ENCODE measurements around the gene HSH2D.
"Not testable (repeated sequence)": the region's sequence is repeated elsewhere in the genome, so short reads cannot be mapped to it uniquely, and the experiment has no call there.

HSH2D gene

DNA sequence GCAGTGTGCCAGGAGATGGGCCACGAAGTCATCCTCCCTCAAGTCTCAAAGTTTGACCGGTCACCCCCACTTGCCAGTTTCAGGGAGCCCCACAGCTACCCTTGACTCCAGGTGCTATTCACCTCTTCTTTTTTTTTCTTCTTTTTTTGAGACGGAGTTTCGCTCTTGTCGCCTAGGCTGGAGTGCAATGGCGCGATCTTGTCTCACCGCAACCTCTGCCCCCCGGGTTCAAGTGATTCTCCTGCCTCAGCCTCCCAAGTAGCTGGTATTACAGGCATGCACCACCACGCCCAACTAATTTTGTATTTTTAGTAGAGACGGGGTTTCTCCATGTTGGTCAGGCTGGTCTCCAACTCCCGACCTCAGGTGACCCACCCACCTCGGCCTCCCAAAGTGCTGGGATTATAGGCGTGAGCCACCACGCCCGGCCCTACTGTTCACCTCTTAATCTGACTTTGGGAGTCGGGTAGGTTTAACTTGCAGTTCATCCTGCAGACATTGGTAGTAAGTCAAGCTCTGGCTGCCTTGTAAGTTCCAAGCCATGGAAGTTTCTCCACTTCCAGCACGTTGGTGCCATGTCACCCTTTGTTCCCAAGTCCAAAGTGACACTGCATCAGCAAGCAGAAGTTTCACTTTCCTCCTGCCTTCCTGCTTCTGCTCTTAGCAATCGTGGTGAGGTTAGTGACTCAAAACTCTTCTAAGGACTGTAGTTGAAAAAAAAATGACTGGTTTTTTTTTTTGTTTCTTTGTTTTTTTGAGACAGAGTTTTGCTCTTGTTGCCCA lies 24.2 kb upstream of the HSH2D start:
- not testable (repeated sequence) for DNase-seq (ENCODE audit: low read depth in 2 of 2)

DNA sequence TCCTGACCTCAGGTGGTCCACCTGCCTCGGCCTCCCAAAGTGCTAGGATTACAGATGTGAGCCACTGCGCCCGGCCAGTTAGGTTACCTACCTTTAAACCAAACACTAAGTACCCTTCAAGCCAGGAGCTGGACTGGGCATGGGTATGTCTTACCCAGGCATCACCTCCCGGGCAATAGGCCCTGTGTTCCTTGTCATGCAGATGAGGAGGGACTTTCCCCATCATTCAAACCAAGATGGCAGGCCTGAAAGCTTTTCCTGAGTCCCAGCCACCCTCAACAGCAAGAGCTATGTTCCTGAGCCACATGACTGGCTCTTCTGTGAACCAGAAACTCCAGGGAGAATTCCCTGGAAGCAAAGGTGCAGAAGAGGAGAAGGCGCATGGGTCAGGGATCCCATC lies 22.3 kb upstream of the HSH2D start:
- no peak for DNase-seq (ENCODE audit: low read depth in 2 of 2)

DNA sequence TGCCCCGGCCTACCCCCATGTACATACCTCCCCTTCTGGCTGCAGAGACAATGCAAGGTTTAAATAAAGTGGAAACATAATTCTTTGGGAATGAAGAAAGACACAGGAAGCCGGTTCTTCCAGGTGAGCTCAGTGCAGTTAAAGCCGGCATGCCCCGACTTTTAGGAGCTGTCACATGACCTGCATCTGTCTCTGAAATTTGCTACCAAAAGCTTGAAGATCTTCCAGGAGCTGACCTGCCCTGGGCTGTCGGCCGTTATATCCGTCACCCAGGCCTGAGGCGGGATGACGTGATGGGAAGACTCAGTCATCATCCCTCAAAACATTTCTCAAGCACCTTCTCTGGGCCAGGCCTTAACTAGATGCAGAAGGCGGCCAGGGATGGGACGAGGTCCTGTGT lies 21.5 kb upstream of the HSH2D start:
- no peak for DNase-seq (ENCODE audit: low read depth in 2 of 2)

DNA sequence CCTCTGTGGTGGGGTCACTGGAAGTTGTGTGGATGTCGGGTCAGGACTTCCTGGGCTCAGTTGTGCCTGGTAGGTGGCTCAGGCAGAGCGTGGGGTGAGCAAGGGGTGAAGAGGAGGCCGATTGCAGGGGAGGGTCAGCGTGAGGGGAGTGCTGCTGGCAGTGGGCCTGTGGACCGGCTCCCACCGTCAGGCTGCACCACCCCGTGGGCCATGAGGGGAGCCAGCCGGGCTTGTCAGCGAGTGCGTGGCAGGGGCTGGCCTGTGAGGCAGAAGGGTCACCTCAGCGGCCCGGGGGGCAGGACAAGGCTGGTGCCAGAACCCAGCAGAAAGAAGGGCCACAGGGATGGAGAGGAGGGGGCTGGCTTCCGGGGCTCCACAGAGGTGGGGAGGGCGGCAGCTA lies 18.5 kb upstream of the HSH2D start:
- no peak for DNase-seq (ENCODE audit: low read depth in 2 of 2)

DNA sequence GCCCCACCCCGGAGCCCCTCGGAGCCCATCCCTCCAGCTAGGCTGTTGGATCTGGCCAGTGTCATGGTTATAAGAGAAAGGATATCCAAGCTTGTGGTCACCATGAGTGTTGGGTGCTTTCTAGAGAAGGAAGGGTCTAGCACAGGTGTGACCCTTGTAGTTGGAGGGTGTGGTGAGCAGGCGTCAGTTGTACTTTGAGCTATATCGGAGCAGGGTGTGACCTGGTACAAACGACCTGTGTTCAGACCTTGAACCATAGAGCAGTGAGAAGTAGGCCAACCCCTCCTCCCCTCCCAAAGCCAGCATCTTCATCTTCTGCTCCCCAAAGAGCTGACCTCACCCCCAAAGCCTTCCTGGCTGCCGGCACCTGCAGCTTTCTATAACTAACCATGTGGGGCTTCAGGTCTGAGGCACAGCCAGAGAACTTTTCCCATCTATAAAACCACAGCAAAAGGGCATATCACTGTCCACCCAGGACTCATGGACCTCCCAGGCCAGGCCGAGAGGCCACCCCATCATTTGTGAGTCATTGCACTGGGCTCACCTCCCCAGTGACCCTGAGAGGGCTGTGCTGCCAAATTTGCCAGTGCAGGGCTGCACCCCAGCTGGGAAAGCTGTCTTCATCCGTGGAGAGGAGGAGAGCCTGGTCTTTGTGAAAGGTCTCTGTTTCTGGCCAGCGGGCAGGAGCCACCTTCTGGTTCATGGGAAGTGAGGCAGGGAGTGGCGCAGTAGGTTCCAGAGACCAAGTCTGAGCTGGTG lies 17.6 kb upstream of the HSH2D start:
- no peak for DNase-seq (ENCODE audit: low read depth in 2 of 2)

DNA sequence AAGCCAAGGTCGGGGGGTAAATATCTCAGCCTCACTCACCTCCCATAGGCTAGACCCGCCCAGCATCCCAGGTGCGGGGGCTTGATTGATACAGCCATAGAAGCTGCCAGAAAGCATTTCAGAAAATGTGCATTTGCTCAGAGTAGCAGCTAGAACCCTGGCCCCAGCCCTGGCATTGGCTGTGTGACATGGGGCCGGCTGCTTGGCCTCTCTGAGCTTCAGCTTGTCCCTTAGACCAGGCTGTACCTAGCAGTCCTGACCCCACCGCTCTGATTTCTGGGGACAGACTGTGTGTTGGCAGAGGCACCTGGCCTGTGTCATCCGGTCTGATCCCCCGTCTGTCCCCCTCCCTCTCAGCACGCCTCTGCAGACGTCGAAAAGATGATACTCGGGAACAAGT lies 16.4 kb upstream of the HSH2D start:
- no peak for DNase-seq (ENCODE audit: low read depth in 2 of 2)

DNA sequence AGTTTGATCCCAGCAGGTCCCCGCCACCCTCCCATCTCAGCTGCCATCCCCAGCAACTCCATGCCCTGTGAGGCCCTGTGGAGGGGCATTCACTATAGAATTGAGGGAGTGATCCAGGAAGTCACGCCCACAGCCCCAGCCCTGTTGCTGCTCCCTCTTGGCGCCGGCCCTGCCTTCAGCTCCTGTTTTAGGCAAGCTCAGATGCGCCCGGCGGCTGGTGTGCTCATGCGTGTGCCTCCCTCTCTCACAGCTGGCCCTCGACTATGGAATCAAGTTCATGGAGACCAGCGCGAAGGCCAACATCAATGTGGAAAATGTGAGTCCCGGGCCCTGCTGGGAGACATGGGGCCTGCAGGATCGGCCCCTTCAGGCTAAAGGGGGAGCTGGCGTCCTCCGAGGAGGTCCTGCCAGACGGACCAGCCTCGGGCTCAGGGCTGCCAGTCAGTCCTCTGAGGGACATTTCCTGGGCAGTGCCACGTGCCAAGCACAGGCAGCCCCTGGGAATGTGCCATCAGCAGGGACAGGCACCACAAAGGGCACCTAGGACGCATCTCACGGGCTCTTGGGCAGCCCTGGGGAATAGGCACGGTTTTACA lies 15.6 kb upstream of the HSH2D start:
- no peak for DNase-seq (ENCODE audit: low read depth in 2 of 2)

DNA sequence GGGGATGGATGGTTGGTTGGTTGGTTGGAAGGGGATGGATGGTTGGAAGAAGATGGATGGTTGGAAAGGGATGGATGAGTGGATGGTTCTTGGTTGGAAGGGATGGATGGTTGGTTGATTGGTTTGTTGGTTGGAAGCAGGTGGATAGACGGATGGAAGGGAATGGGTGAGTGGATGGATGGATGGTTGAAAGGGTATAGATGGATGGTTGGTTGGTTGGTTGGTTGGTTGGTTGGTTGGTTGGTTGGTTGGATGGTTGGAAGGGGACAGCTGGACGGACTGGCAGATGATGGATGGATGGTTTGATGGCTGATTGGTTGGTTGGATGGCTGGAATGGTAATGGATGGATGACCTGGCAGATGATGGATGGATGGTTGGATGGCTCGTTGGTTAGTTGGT lies 11.8 kb upstream of the HSH2D start:
- no peak for DNase-seq (ENCODE audit: low read depth in 2 of 2)

DNA sequence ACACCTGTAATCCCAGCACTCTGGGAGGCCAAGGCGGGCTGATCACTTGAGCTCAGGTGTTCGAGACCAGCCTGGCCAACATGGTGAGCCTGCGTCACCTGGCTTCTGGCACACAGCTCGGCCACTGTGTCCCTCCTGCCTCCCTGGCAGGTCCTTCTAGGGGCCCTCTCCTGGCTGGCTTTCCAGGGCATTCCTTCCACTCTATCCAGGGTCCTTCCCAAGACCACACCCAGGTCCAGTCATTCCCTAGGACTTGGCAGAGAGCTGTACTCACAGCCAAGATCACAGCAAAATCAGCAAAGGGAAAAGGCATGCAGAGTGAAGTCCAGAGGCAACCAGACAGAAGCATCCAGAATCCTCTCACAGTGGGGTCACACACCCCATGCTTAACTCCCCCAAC lies 9.7 kb upstream of the HSH2D start:
- DNase-seq (ENCODE audit: low read depth in 2 of 2), result no peak

DNA sequence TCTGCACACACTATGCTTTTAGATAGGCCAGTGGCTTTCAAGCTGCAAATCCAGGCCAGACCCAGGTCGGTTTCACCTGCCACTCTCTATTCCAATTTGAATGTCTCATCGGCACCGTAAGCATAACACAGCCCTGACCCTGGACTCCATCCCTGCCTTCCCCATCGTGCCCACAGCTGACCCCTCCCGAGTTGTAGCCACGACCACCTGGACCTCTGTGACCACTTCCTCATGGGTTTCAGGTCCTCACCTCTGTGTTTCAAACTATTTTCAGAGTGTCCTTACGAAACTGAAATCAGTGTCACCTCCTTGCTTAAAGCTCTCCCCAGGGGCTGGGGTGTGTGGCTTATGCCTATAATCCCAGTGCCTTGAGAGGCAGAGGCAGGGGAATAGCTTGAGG lies 9.0 kb upstream of the HSH2D start:
- DNase-seq (ENCODE audit: low read depth in 2 of 2), result no peak

DNA sequence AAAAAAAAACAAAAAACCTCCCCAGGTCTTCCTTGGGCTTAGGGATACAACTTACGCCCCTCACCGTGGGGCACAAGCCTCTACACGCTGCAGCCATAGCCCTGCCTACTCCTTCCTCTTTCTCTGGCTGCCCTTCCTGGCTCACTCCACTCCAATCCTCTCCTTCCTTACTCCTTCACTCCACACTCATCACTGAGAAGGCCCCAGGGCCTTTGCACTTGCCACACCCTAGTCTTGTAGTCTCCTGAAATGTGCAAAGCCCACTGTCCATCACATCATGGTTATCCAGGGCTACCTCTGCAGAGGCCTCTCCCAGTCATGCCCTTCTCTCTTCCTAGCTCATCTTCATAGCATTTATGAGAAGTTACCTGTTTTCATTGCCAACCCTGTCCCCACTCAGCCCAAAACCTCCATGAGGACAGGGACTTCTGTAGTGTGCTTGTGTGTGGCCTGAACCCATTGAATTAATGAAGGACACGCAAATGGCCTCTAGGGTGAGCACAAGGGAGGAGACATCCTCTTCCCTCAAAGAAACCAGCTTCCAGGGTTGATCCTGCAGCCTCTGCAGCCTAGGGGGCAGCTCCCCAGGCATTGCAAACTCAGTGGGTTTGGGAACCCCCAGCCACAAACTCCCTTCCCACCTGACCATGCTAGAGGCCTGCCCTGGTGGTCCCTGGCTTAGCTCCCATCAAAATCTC lies 7.9 kb upstream of the HSH2D start:
- DNase-seq (ENCODE audit: low read depth in 2 of 2), result no peak

DNA sequence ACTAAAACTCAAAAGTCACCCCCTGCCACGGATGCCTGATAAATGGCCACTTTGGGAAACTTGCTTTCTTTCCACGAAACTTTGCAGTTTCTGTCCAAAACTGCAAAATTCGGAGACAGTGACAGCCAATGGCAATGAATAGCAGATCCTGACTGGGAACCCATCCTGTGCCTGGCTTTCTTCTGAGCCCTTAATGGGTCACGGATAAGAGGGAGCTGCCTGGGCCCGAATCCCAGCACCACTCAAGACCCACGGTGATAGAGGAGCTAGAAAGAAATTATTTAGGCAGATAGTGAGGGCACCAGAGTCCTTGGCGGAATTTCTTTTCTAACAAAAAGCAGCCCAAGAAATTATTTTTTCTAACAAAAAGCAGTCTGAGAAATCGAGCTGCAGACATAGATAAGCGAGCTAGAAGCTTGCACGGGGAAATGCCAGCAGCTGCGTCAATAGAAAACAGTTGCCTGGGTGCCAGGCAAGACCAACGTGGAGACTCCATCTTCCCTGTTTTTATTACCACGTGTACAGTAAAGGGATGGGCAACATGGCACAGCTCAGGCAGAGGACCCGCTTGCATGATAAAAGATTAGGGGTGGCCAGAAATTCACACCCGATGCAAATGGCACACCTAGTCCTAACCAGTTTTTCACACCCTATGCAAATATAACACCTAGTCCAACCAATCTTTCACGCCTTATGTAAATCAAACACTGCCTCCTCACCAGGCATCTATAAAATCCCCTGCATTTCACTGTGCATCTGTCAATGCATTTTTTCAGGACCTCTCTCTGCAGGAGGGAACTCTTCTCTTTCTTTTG lies 7.1 kb upstream of the HSH2D start:
- no peak for DNase-seq (ENCODE audit: low read depth in 2 of 2)

DNA sequence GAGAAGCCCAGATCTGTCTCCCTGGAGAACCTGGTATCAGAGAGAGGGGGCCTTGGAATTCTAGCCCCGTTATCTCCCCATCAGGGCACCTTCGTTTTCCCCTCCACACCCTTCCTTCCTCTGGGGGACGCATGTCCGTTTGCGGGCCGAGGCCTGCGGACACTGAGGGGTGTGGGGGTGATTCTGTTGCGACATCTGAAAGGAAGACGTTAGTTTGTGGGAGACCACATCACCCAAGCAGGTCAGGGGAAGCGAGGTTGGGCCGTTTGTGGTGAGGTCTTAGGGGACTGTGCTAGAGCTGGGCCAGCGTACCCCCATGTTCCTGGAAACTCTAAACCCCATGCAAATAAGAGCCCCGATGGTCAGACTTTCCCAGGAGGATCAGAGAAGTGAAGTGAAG lies 3.7 kb upstream of the HSH2D start:
- DNase-seq (ENCODE audit: low read depth in 2 of 2), result no peak

DNA sequence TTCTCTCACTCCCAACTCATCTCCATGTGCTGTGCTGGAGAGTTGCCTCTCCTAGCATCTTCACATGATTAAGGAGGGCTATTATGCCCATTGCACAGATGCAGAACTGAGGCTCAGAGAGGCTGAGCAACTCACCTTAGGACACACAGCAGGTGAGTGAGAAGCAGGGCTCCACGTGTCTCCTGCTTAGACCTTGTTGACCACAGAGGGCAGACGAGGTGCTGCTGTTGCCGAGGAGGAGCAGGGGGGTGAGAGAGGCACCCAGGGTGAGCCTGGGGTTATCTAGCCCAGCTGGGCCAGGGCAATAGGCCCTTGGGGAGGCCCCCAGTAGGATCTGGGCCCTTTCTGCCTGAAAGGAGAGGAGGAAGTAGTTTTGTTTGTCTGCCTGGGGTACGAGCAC lies 2.4 kb upstream of the HSH2D start:
- DNase-seq (ENCODE audit: low read depth in 2 of 2), result no peak

DNA sequence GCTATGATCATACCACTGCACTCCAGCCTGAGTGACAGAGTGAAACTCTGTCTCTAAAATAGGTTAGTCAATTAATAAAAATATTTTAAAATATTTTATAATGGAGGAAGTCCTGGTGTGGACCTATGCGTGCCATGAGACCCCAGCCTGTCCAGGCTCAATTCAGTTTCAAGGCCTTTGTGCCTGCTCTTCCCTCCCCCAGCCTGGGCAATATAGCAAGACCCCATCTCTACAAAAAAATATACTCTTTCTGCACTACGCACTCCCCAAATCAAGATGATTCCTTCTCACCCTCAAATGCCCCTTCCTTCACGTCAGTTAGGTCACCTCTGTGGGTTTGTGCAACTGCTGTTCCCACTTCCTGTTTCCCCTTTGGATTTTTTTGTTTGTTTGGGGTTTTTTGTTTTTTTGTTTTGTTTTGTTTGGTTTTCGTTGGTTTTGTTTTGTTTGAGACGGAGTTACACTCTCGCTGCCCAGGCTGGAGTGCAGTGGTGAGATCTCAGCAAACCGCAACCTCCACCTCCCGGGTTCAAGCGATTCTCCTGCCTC lies 1.4 kb upstream of the HSH2D start:
- DNase-seq (ENCODE audit: low read depth in 2 of 2), result no peak

DNA sequence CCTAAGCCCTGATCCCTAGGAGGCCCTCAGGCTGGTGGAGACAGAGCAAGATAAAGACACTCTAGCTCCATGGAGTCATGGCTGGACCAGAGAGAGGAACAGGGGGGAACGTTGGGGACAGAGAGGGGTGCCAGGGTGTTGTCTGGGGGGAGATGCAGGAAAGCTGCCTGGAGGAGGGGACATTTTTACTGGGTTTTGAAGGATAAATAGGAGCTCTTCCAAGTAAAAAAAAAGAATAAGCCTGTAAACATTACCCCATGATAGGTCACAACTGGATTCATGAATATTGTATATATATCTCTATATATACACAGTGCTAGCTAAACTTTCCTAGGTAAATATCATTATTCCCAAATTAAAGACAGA lies 714 bp downstream of the HSH2D start:
- DNase-seq (ENCODE audit: low read depth in 2 of 2), result no peak

DNA sequence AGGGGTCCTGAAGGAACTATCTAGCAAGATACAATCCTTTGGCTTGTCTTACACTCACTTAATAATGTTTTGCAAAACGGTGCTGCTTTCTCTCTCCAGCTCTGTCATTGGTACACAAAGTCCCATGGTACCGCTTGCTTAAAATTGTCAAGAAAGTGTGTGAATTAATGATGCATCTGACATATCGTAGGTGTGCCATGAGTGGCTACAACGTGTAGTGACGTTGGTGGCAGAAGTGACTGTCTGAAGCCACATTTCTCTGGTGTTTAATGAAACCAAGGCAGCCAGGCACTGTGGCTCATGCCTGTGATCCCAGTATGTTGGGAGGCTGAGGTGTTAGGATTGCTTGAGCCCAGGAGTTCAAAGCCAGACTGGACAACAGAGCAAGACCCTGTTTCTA lies 2.6 kb downstream of the HSH2D start:
- DNase-seq (ENCODE audit: low read depth in 2 of 2), result no peak

DNA sequence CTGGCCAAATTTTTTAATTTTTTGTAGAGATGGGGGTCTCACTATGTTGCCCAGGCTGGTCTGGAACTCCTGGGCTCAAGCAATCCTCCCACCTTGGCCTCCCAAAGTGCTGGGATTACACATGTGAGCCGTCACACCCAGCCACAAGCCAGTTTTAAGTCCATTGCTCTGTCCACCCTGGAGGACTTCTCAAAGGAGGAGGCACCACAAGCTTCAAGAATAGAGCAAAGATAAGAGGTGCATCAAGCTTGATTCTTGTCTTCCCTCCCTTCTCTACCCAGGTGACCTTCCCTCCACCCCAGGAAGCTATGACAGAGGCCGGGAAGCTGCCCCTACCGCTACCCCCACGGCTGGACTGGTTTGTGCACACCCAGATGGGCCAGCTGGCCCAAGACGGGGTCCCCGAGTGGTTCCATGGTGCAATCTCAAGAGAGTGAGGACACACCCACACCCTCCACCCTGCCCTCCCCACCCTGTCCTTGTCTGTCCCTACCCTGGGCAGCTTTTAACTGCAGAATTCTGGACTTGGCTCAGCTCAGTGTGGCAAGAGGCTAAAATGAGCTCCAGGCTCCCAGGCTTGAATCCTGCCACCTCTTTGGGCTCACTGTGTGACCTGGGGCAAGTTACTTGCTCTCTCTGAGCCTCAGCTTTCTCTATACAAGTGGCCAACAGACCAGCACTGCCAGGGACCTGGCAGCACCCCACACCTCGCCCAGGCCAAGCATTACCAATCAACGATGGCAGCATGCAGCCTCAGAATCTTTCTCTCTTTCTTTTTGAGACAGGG lies 5.2 kb downstream of the HSH2D start:
- no peak for DNase-seq (ENCODE audit: low read depth in 2 of 2)

DNA sequence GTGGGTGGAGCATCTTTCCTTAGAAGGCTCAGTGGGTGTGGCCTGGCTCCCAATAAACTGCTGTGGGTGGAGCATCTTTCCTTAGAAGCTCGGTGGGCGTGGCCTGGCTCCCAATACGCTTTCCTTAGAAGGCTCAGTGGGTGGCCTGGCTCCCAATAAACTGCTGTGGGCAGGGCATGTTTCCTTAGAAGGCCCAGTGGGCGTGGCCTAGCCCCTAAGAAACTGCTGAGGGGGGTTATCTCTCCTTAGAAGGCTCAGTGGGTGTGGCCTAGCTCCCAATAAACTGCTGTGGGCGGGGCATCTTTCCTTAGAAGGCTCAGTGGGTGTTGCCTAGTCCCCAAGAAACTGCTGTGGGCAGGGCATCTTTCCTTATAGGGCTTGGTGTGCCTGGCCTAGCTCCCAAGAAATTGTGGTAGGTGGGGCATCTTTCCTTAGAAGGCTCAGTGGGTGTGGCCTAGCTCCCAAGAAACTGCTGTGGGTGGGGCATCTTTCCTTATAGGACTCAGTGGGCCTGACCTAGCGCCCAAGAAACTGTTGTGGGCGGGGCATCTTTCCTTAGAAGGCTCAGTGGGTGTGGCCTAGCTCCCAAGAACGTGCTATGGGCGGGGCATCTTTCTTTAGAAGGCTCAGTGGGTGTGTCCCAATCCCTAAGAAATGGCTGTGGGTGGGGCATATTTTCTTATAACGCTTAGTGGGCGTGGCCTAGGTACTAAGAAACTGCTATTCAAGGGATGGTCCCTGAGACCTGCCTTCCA lies 10.3 kb downstream of the HSH2D start:
- no peak for DNase-seq (ENCODE audit: low read depth in 2 of 2)

DNA sequence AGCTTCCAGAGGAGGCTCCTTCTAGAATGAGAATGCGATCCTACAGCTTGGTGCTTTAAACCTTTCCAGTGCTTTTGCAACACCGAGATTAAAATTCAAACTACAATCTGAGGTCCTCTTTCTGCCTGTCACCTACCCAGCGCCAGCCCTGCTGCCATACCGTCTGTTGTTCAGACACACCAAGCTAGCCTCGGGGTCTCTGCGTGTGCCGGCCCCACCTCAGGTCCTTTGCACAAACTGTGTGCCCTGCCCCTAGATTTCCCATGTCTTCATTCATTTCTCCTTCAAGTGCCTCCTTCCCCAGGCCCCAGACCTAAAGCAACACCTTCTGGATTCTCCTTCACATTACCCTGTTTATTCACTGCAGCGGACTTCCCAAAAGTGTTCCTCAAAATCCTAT lies 11.1 kb downstream of the HSH2D start:
- no peak for DNase-seq (ENCODE audit: low read depth in 2 of 2)
